BE2C (cell line): Measurements from ENCODE around the gene TBX6.

Source experiments
- DNase-seq: peaks from one replicate; pipeline ENCODE4 v3.0.0-alpha.2; 2020
- H3K27me3 ChIP-seq: fragments of 250-450 bp; sonication (Bioruptor Pico); 2 replicates; pipeline ENCODE4 v1.5.1; 2020; ENCODE audit warnings: mild to moderate bottlenecking
- H3K36me3 ChIP-seq: fragments of 250-450 bp; sonication (Bioruptor Pico); 2 replicates; pipeline ENCODE4 v1.5.1; 2020; ENCODE audit warnings: mild to moderate bottlenecking
- H3K4me1 ChIP-seq: fragments of 250-450 bp; sonication (Bioruptor Pico); 2 replicates; pipeline ENCODE4 v1.5.1; 2020
- H3K4me3 ChIP-seq: 2 replicates; pipeline ENCODE4 v1.5.1; 2011; ENCODE audit warnings: low read depth, low read length
- H3K9me3 ChIP-seq: fragments of 250-450 bp; sonication (Bioruptor Pico); 2 replicates; pipeline ENCODE4 v1.5.1; 2020
- CTCF ChIP-seq: IDR thresholded peaks from 2 replicates; pipeline ENCODE4 v1.5.1; 2012; ENCODE audit warnings: mild to moderate bottlenecking, low read depth, low read length

TBX6 gene

GRCh38 chr16:30108059-30108850 lies 16.5 kb upstream of the TBX6 start:
- Histone ChIP-seq H3K36me3 (no peaks in the 10 kb centered on the region), H3K27me3 (no peaks in the 10 kb centered on the region), H3K9me3 (no peaks in the 10 kb centered on the region), H3K4me1 (peaks cover 4% of the 10 kb centered on the region; the same call in 1 of the 2 replicates), H3K4me3 (no peak overlapping the region)
- DNase-seq, result no peak
- TF ChIP-seq CTCF, result no peak

- H3K4me1 ChIP-seq, result no peaks in the 10 kb centered on the region
- no peak for DNase-seq
- no peak for TF ChIP-seq CTCF
- no peaks in the 10 kb centered on the region for H3K27me3 ChIP-seq
- H3K36me3 ChIP-seq, result no peaks in the 10 kb centered on the region
- H3K4me3 ChIP-seq, result no peak overlapping the region
- H3K9me3 ChIP-seq, result no peaks in the 10 kb centered on the region
Measured at GRCh38 chr16:30104492-30104891, 12.8 kb upstream of the TBX6 start.

- no peak for DNase-seq
- no peaks in the 10 kb centered on the region for H3K9me3 ChIP-seq
- H3K4me3 ChIP-seq, result no peak overlapping the region
- no peaks in the 10 kb centered on the region for H3K4me1 ChIP-seq
- no peaks in the 10 kb centered on the region for H3K36me3 ChIP-seq
- no peak for TF ChIP-seq CTCF
- no peaks in the 10 kb centered on the region for H3K27me3 ChIP-seq
Measured at GRCh38 chr16:30104090-30104489, 12.4 kb upstream of the TBX6 start.

- H3K4me1 ChIP-seq, result peaks cover 9% of the 10 kb centered on the region
- peak overlapping the region; percentile 50 for H3K4me3 ChIP-seq
- TF ChIP-seq CTCF, result no peak
- H3K9me3 ChIP-seq, result peaks cover 8% of the 10 kb centered on the region; the same call in 1 of the 2 replicates
- H3K27me3 ChIP-seq, result no peaks in the 10 kb centered on the region
- H3K36me3 ChIP-seq, result no peaks in the 10 kb centered on the region
- DNase-seq, result no peak
Measured at GRCh38 chr16:30096862-30097563, 5.3 kb upstream of the TBX6 start.

- Histone ChIP-seq H3K36me3 (no peaks in the 10 kb centered on the region), H3K4me3 (peak within 1 kb of the TSS; percentile 50), H3K4me1 (peaks cover 9% of the 10 kb centered on the region), H3K27me3 (no peaks in the 10 kb centered on the region), H3K9me3 (peaks cover 8% of the 10 kb centered on the region; the same call in 1 of the 2 replicates)
- peak; percentile 97 for DNase-seq
- TF ChIP-seq CTCF, result no peak
Measured at GRCh38 chr16:30096105-30096861, 4.6 kb upstream of the TBX6 start, which contains the start of gene YPEL3. Gene YPEL3, minus strand, starts transcription at chr16:30096213. Its CDS starts 731 bp downstream, at chr16:30095482.
